Measurements from ENCODE around the gene KIF6. TPM values are rescaled to one million over a fixed set of nuclear protein-coding genes. Genes with fewer than 3 reads are reported as not detected.

Gene KIF6
- total and polyA plus RNA-seq, 4 donors, result 1.1 to 7.8 (median 4.5) TPM

DNA sequence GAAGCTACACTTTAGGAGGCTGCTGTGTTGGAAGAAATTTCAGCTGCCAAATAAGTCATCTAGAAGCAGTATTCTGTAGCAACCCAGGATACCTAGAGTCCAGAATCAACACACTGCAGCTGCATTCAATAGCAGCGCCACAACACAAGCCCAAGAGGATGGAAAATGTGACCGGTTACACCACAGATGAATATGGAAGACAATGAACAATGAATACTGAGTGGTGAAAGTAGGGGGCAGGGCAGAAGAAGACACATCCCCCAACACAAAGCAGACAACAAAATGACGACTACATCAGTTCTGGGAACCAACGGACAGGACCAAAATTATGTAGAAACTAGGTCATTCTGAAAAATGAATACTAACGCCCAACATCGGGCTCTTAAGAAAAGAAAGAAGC, 38.2 kb downstream of the KIF6 start:
- H3K9me3 ChIP-seq (ENCODE audit: control insufficient read depth in 4 of 4, insufficient read depth in 3 of 4, low read length in 3 of 4), result no peaks in the 10 kb centered on the region
- H3K4me3 ChIP-seq, result no peak overlapping the region
- no peak overlapping the region for H3K9ac ChIP-seq (ENCODE audit: insufficient read depth in 1 of 2, low read length in 2 of 2)
- WGBS, 2 donors, result 84 to 92% methylated on average over 6 of the region's 6 CpGs
- ATAC-seq (ENCODE audit: insufficient read depth, low FRiP score), result no peak
- no peak for DNase-seq
- no peak for TF ChIP-seq CTCF (IDR thresholded peaks at IDR 0.05; ENCODE audit: control extremely low read depth, extremely low read depth)
- H3K4me1 ChIP-seq (ENCODE audit: control insufficient read depth in 5 of 5, insufficient read depth in 5 of 5, low read length in 5 of 5), result peaks cover 0 to 19% (median 0%) of the 10 kb centered on the region in 5 donors
- no peaks in the 10 kb centered on the region for H3K36me3 ChIP-seq (ENCODE audit: control insufficient read depth in 4 of 4, insufficient read depth in 4 of 4, low read length in 4 of 4)
- H3K27me3 ChIP-seq (ENCODE audit: control insufficient read depth in 3 of 3, insufficient read depth in 3 of 3, low read length in 2 of 3), result no peaks in the 10 kb centered on the region
- H3K27ac ChIP-seq (ENCODE audit: low read depth in 1 of 2, low read length in 1 of 2), result no peak overlapping the region

- whole genome bisulfite sequencing, 2 donors, result 81 to 89% methylated on average over 1 of the region's 1 CpG
- Histone ChIP-seq H3K9ac (ENCODE audit: insufficient read depth in 1 of 2, low read length in 2 of 2) (no peak overlapping the region), H3K36me3 (ENCODE audit: control insufficient read depth in 4 of 4, insufficient read depth in 4 of 4, low read length in 4 of 4) (no peaks in the 10 kb centered on the region), H3K27me3 (ENCODE audit: control insufficient read depth in 3 of 3, insufficient read depth in 3 of 3, low read length in 2 of 3) (no peaks in the 10 kb centered on the region), H3K27ac (ENCODE audit: low read depth in 1 of 2, low read length in 1 of 2) (no peak overlapping the region), H3K9me3 (ENCODE audit: control insufficient read depth in 4 of 4, insufficient read depth in 3 of 4, low read length in 3 of 4) (no peaks in the 10 kb centered on the region), H3K4me1 (ENCODE audit: control insufficient read depth in 5 of 5, insufficient read depth in 5 of 5, low read length in 5 of 5) (peaks cover 0 to 26% (median 0%) of the 10 kb centered on the region in 5 donors), H3K4me3 (no peak overlapping the region)
- TF ChIP-seq CTCF (IDR thresholded peaks at IDR 0.05; ENCODE audit: control extremely low read depth, extremely low read depth), result no peak
- ATAC-seq (ENCODE audit: insufficient read depth, low FRiP score) (no peak), DNase-seq (peak in 2 of 3 donors; percentile 63 to 66)
Measured at GRCh38 chr6:39685938-39686337, 39.3 kb downstream of the KIF6 start.

DNA sequence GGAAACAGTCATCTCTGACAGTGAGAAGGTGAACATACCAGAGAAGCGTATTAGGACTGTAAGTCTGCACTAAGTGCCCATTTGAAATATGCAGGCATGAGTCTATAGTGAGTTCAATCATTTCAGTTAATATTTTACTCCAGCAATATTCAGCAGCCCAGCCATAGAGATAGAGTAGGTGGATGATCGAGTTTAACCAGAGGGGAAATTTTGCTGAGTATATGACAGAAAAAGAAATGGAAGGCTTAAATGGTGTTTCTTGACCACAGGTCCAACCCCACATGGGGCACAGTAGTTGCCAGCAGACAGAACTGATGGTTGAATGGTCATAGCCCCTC, 39.8 kb downstream of the KIF6 start:
- Histone ChIP-seq H3K27me3 (ENCODE audit: control insufficient read depth in 3 of 3, insufficient read depth in 3 of 3, low read length in 2 of 3) (no peaks in the 10 kb centered on the region), H3K27ac (ENCODE audit: low read depth in 1 of 2, low read length in 1 of 2) (no peak overlapping the region), H3K4me1 (ENCODE audit: control insufficient read depth in 5 of 5, insufficient read depth in 5 of 5, low read length in 5 of 5) (peaks cover 0 to 30% (median 0%) of the 10 kb centered on the region in 5 donors), H3K9ac (ENCODE audit: insufficient read depth in 1 of 2, low read length in 2 of 2) (no peak overlapping the region), H3K9me3 (ENCODE audit: control insufficient read depth in 4 of 4, insufficient read depth in 3 of 4, low read length in 3 of 4) (no peaks in the 10 kb centered on the region), H3K36me3 (ENCODE audit: control insufficient read depth in 4 of 4, insufficient read depth in 4 of 4, low read length in 4 of 4) (no peaks in the 10 kb centered on the region), H3K4me3 (no peak overlapping the region)
- DNase-seq, result peak in 1 of 3 donors; percentile 61
- 74 to 78% methylated on average over 2 of the region's 2 CpGs for WGBS, 2 donors
- TF ChIP-seq CTCF (IDR thresholded peaks at IDR 0.05; ENCODE audit: control extremely low read depth, extremely low read depth), result no peak
- no peak for ATAC-seq (ENCODE audit: insufficient read depth, low FRiP score)

GRCh38 chr6:39684790-39685488, 40.3 kb downstream of the KIF6 start:
- ATAC-seq (ENCODE audit: insufficient read depth, low FRiP score) (peak; percentile 27), DNase-seq (peak; percentile 16 to 52 (median 40))
- H3K36me3 ChIP-seq (ENCODE audit: control insufficient read depth in 4 of 4, insufficient read depth in 4 of 4, low read length in 4 of 4), result no peaks in the 10 kb centered on the region
- H3K27me3 ChIP-seq (ENCODE audit: control insufficient read depth in 3 of 3, insufficient read depth in 3 of 3, low read length in 2 of 3), result no peaks in the 10 kb centered on the region
- H3K9ac ChIP-seq (ENCODE audit: insufficient read depth in 1 of 2, low read length in 2 of 2), result no peak overlapping the region
- H3K27ac ChIP-seq (ENCODE audit: low read depth in 1 of 2, low read length in 1 of 2), result no peak overlapping the region
- no peak for TF ChIP-seq CTCF (IDR thresholded peaks at IDR 0.05; ENCODE audit: control extremely low read depth, extremely low read depth)
- H3K4me1 ChIP-seq (ENCODE audit: control insufficient read depth in 5 of 5, insufficient read depth in 5 of 5, low read length in 5 of 5), result peaks cover 0 to 30% (median 0%) of the 10 kb centered on the region in 5 donors
- no peak overlapping the region for H3K4me3 ChIP-seq
- no peaks in the 10 kb centered on the region for H3K9me3 ChIP-seq (ENCODE audit: control insufficient read depth in 4 of 4, insufficient read depth in 3 of 4, low read length in 3 of 4)
- 65 to 67% methylated on average over 3 of the region's 3 CpGs for WGBS, 2 donors

All from lung (tissue), 12 donors.